Activated CD4-positive, alpha-beta memory T cell treated with anti-CD3 and anti-CD28 coated beads, Interleukin-2, amount 10 ng/mL, durations not matched to agents 7 days and 5 days (primary cell): ENCODE results near the gene PELI2. TPM values are rescaled to one million over a fixed set of nuclear protein-coding genes. Genes with fewer than 3 reads are reported as not detected.

Experiments used
- CTCF ChIA-PET: fragments of 350-600 bp; sonication (Branson Sonifier 250); formaldehyde crosslinking; loops from one replicate; lab custom pipeline; 2021; ENCODE audit warnings: antibody characterized with exemption, inconsistent platforms; lab: Charles Lee
- POLR2A ChIA-PET: fragments of 350-600 bp; sonication (Branson Sonifier 250); formaldehyde crosslinking; loops from one replicate; lab custom pipeline; 2021; ENCODE audit warnings: antibody characterized with exemption; lab: Charles Lee
- DNase-seq: peaks from one replicate; pipeline ENCODE4 v3.0.0-alpha.2; 2020
- H3K27ac Mint-ChIP-seq: one replicate; pipeline ENCODE4 v1.8.0; 2021; ENCODE audit warnings: mild to moderate bottlenecking, mixed read lengths
- H3K27me3 Mint-ChIP-seq: one replicate; pipeline ENCODE4 v1.8.0; 2021; ENCODE audit warnings: mixed read lengths
- H3K36me3 Mint-ChIP-seq: one replicate; pipeline ENCODE4 v1.8.0; 2021; ENCODE audit warnings: low read depth, mixed read lengths
- H3K4me1 Mint-ChIP-seq: one replicate; pipeline ENCODE4 v1.8.0; 2021; ENCODE audit warnings: mixed read lengths
- H3K4me3 Mint-ChIP-seq: one replicate; pipeline ENCODE4 v1.8.0; 2021; ENCODE audit warnings: mild to moderate bottlenecking, mixed read lengths
- H3K9me3 Mint-ChIP-seq: one replicate; pipeline ENCODE4 v1.8.0; 2021; ENCODE audit warnings: mixed read lengths
- total RNA-seq, 2 experiments: library from RNA; stranded (reverse); gene quantifications; one replicate each; pipeline ENCODE4 v1.2.3, GENCODE V29; 2021

PELI2 gene
- total RNA-seq, 2 experiments from 2014 or later: 5.5 to 7.1 TPM

GRCh38 chr14:56237398-56237797, 119.2 kb downstream of the PELI2 start:
- Mint-ChIP-seq H3K36me3 (no peaks in the 10 kb centered on the region), H3K4me3 (no peak overlapping the region), H3K9me3 (no peaks in the 10 kb centered on the region), H3K4me1 (peaks cover 4% of the 10 kb centered on the region), H3K27ac (no peak overlapping the region), H3K27me3 (no peaks in the 10 kb centered on the region)
- DNase-seq: no peak
- CTCF ChIA-PET: no interaction called here
- POLR2A ChIA-PET: no interaction called here

DNA sequence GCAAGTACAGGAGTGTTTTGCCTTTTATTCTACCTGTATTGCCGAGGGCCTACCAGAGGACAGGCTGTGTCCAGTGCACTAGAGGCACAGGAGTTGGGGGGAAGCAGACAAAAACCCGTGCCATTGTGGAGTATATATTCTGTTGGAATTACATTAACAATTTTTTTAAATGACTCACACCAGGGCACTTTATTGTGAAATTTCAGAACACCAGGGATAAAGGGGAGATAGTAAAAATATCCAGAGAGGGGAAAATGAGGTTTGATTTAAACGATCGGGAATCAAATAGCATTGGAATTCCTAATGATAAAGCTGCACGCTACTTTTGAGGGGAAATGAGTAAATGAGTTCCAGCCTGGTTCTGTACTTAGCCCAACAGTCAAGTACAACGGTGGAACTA, 123.2 kb downstream of the PELI2 start:
- Mint-ChIP-seq H3K4me3 (no peak overlapping the region), H3K4me1 (peaks cover 4% of the 10 kb centered on the region), H3K9me3 (no peaks in the 10 kb centered on the region), H3K36me3 (no peaks in the 10 kb centered on the region), H3K27me3 (no peaks in the 10 kb centered on the region), H3K27ac (no peak overlapping the region)
- POLR2A ChIA-PET: no interaction called here
- DNase-seq: no peak
- CTCF ChIA-PET: no interaction called here

DNA sequence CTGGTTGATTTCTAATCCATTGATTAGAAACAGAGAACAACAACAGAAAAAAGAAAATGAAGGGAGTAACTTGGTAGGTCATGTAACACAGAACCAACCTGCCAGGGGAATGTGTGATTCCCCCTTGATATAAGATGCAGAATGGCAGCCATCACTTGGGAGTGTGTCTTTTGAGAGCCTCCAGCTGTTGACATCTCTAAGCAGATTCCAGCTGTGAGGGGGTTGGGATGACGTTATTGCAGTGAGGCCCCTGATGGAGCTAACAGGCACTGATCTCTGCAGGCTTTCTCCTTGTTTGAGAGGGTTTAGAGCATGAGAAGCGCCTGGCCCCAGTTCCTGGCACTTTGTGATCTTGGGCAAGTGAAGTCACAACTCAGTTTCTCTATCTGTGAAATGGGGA, 124.9 kb downstream of the PELI2 start:
- Mint-ChIP-seq H3K9me3 (no peaks in the 10 kb centered on the region), H3K27ac (no peak overlapping the region), H3K36me3 (no peaks in the 10 kb centered on the region), H3K4me3 (no peak overlapping the region), H3K4me1 (no peaks in the 10 kb centered on the region), H3K27me3 (no peaks in the 10 kb centered on the region)
- POLR2A ChIA-PET: no interaction called here
- no peak for DNase-seq
- CTCF ChIA-PET: no interaction called here

GRCh38 chr14:56244138-56244789, 126.1 kb downstream of the PELI2 start:
- DNase-seq: no peak
- no peaks in the 10 kb centered on the region for H3K27me3 Mint-ChIP-seq
- H3K4me1 Mint-ChIP-seq: no peaks in the 10 kb centered on the region
- H3K27ac Mint-ChIP-seq: no peak overlapping the region
- H3K9me3 Mint-ChIP-seq: no peaks in the 10 kb centered on the region
- CTCF ChIA-PET: no interaction called here
- no peaks in the 10 kb centered on the region for H3K36me3 Mint-ChIP-seq
- POLR2A ChIA-PET: no interaction called here
- H3K4me3 Mint-ChIP-seq: no peak overlapping the region

DNA sequence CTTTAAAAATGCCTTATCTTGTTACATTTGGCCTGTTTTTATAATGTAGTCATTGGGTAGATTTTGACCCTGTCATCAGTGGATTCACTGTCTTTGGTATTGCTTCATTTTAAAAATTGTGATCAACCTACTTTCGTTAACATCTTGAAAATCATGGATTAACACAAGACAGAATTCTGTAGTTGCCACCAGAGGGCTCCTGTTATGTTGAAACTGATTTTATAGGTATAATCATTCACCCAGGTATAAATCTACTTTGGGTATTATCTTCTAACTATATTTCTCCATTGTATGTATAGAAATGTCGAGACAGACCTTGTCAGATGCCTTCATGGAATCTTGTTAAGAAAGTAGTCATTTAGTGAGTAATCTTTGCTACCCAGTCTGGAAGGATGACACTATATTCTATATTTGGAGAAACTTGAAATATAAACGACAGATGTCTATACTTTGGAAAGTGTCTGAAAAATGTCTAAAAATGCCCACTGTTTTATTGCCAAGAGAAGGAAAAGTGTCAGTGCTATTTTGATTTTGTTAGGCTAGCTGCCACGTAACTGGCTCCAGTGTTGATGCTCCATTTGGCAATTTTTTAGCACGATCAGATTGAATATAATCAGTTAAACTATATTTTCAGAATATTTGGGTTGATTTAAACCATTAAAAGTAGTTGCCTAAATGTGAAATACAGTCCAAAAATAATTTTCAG, 129.4 kb downstream of the PELI2 start:
- Mint-ChIP-seq H3K27ac (no peak overlapping the region), H3K4me1 (no peaks in the 10 kb centered on the region), H3K36me3 (no peaks in the 10 kb centered on the region), H3K4me3 (no peak overlapping the region), H3K27me3 (no peaks in the 10 kb centered on the region), H3K9me3 (no peaks in the 10 kb centered on the region)
- DNase-seq: no peak
- CTCF ChIA-PET: no interaction called here
- POLR2A ChIA-PET: no interaction called here

DNA sequence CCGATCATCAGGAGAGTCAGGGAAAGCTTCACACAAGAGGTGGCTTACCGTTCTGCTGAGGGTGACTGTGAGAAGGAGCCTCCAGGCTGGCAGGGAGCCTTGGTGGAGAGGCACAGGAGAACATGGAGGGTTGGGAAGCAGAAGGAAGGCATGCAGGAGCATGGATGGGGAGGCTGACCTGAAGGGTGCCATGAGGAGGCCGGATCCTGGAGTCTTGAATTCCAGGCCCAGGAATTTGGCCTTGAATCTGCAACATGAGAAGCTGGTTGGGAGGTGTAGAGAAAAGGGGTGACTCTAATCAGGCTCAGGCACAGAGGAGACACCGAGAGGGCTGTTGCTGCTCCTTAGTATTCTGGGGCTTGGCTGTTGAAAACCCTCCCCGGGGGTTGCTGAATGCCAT, 130.2 kb downstream of the PELI2 start:
- Mint-ChIP-seq H3K9me3 (peaks cover 3% of the 10 kb centered on the region), H3K4me1 (no peaks in the 10 kb centered on the region), H3K36me3 (no peaks in the 10 kb centered on the region), H3K27ac (no peak overlapping the region), H3K4me3 (no peak overlapping the region), H3K27me3 (no peaks in the 10 kb centered on the region)
- CTCF ChIA-PET: no interaction called here
- DNase-seq: no peak
- POLR2A ChIA-PET: no interaction called here

GRCh38 chr14:56261046-56261445, 142.8 kb downstream of the PELI2 start:
- Mint-ChIP-seq H3K27me3 (no peaks in the 10 kb centered on the region), H3K36me3 (no peaks in the 10 kb centered on the region), H3K27ac (no peak overlapping the region), H3K4me3 (no peak overlapping the region), H3K9me3 (peaks cover 2% of the 10 kb centered on the region), H3K4me1 (no peaks in the 10 kb centered on the region)
- DNase-seq: no peak
- CTCF ChIA-PET: no interaction called here
- POLR2A ChIA-PET: no interaction called here

DNA sequence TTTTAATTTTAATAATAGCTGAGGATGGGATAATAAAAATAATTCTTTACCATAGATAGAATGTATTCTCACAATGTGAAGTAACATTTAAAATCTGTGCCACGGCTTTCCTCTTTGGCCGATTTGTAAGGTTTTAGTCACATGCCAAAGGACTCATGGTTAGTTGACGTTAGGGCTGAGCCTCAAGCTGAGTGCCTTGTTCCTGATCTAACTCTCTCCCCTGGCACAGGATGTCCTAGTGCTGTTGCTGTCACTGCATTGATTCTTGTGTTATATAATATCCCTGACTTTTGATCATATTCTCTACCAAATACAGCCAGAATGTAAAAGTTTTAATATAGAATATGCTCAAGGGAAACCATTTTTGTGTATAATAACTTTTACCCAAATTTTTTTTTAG, 144.3 kb downstream of the PELI2 start:
- Mint-ChIP-seq H3K27me3 (no peaks in the 10 kb centered on the region), H3K9me3 (peaks cover 2% of the 10 kb centered on the region), H3K4me3 (no peak overlapping the region), H3K4me1 (no peaks in the 10 kb centered on the region), H3K36me3 (no peaks in the 10 kb centered on the region), H3K27ac (no peak overlapping the region)
- POLR2A ChIA-PET: no interaction called here
- DNase-seq: no peak
- CTCF ChIA-PET: no interaction called here

DNA sequence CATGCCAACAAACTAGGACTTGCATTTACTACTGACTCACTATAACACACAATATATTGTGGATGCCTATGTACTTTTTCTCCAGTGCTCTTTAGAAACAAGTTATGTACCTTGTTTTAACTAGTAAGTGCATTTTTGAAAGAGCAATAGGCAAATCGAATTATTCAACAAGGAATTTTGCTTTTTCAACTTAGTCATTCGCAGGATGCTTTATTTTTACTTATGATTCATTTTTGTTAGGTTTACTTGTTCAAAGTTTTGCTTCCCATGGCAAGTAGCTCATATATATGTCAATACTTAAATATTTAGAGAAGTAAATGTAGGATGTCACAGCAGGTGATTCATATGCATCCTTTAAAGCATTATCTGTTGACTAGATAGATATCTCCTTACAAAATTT, 149.8 kb downstream of the PELI2 start:
- H3K9me3 Mint-ChIP-seq: no peaks in the 10 kb centered on the region
- H3K36me3 Mint-ChIP-seq: no peaks in the 10 kb centered on the region
- H3K4me3 Mint-ChIP-seq: no peak overlapping the region
- no peak overlapping the region for H3K27ac Mint-ChIP-seq
- no peaks in the 10 kb centered on the region for H3K4me1 Mint-ChIP-seq
- no peak for DNase-seq
- ChIA-PET POLR2A (no interaction called here), CTCF (no interaction called here)
- H3K27me3 Mint-ChIP-seq: no peaks in the 10 kb centered on the region

DNA sequence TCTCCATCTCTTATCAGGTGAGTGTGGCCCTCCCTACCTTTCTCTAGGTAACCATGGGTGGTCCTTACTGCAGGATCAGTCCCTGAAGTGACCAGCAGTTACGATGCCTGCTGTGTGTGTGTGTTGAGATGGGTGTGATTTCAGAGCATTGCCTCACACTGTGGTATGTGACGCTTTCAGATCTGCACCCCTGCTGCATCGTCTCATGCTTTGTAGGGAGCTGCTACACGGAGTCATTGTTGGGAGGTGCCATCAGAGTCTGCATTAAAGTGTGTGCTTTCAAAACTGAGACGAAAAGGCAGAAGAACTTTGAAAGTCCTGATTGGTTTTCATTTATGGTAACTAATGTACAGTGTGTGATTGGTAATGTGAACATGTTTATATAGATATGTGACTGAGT, 150.5 kb downstream of the PELI2 start:
- H3K9me3 Mint-ChIP-seq: no peaks in the 10 kb centered on the region
- DNase-seq: no peak
- no peak overlapping the region for H3K27ac Mint-ChIP-seq
- H3K36me3 Mint-ChIP-seq: no peaks in the 10 kb centered on the region
- no peaks in the 10 kb centered on the region for H3K27me3 Mint-ChIP-seq
- no peak overlapping the region for H3K4me3 Mint-ChIP-seq
- ChIA-PET POLR2A (no interaction called here), CTCF (no interaction called here)
- H3K4me1 Mint-ChIP-seq: no peaks in the 10 kb centered on the region

- Mint-ChIP-seq H3K4me3 (no peak overlapping the region), H3K36me3 (no peaks in the 10 kb centered on the region), H3K9me3 (no peaks in the 10 kb centered on the region), H3K4me1 (no peaks in the 10 kb centered on the region), H3K27me3 (no peaks in the 10 kb centered on the region), H3K27ac (no peak overlapping the region)
- POLR2A ChIA-PET: no interaction called here
- CTCF ChIA-PET: no interaction called here
- DNase-seq: no peak
These were observed 152.7 kb downstream of the PELI2 start for GRCh38 chr14:56270921-56271320.

DNA sequence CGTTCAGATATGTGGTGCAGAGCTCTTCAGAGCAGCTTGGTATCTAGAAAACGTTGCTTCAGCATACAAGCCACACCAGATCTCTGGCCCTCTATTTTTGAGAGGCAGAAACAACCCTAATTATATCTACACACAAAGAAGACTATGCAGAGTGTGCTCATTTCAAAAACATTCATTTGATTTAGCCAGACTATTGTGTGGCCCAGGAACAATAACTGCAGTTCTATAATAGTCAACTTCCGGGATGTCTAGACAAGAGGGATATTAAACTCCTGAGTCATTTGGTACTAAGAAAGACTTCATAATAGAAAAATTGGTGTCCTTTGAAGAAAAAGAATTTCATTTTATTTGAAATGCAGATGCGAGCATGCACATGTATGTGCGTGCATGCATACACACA, 153.8 kb downstream of the PELI2 start:
- Mint-ChIP-seq H3K36me3 (no peaks in the 10 kb centered on the region), H3K27me3 (no peaks in the 10 kb centered on the region), H3K4me1 (no peaks in the 10 kb centered on the region), H3K9me3 (no peaks in the 10 kb centered on the region), H3K4me3 (no peak overlapping the region), H3K27ac (no peak overlapping the region)
- no peak for DNase-seq
- CTCF ChIA-PET: no interaction called here
- POLR2A ChIA-PET: no interaction called here

GRCh38 chr14:56273155-56273554, 154.9 kb downstream of the PELI2 start:
- POLR2A ChIA-PET: no interaction called here
- Mint-ChIP-seq H3K27me3 (no peaks in the 10 kb centered on the region), H3K27ac (no peak overlapping the region), H3K36me3 (no peaks in the 10 kb centered on the region), H3K4me1 (no peaks in the 10 kb centered on the region), H3K4me3 (no peak overlapping the region), H3K9me3 (no peaks in the 10 kb centered on the region)
- no peak for DNase-seq
- CTCF ChIA-PET: no interaction called here

GRCh38 chr14:56273951-56274350, 155.7 kb downstream of the PELI2 start:
- CTCF ChIA-PET: no interaction called here

More at GRCh38 chr14:56273951-56274350, 155.7 kb downstream of the PELI2 start:
- Mint-ChIP-seq H3K4me1 (no peaks in the 10 kb centered on the region), H3K9me3 (no peaks in the 10 kb centered on the region), H3K27me3 (no peaks in the 10 kb centered on the region), H3K36me3 (no peaks in the 10 kb centered on the region), H3K27ac (no peak overlapping the region), H3K4me3 (no peak overlapping the region)
- POLR2A ChIA-PET: no interaction called here
- DNase-seq: no peak
